ENCODE results near the gene MIPEP.

Gene MIPEP

GRCh38 chr13:23728807-23729206, 160.4 kb downstream of the MIPEP start:
- H3K4me2 ChIP-seq (ENCODE audit: low read length), result no peak overlapping the region
- TF ChIP-seq CTCF (IDR thresholded peaks at IDR 0.05), result no peak
- H3K27ac ChIP-seq, result no peak overlapping the region
- no peaks in the 10 kb centered on the region for H3K9me3 ChIP-seq (ENCODE audit: control insufficient read depth, low read length)
- no peaks in the 10 kb centered on the region for H3K79me2 ChIP-seq
- H2AFZ ChIP-seq, result no peak overlapping the region
- H3K4me1 ChIP-seq, result no peaks in the 10 kb centered on the region
- no peak overlapping the region for H3K9ac ChIP-seq
- no peaks in the 10 kb centered on the region for H3K27me3 ChIP-seq (ENCODE audit: control insufficient read depth, insufficient read depth, low read length)
- H3K36me3 ChIP-seq (ENCODE audit: control insufficient read depth, insufficient read depth, low read length), result no peaks in the 10 kb centered on the region
- no peak overlapping the region for H3K4me3 ChIP-seq (ENCODE audit: low read depth, low read length)

- no peaks in the 10 kb centered on the region for H3K9me3 ChIP-seq (ENCODE audit: control insufficient read depth, low read length)
- H3K27me3 ChIP-seq (ENCODE audit: control insufficient read depth, insufficient read depth, low read length), result no peaks in the 10 kb centered on the region
- H3K4me1 ChIP-seq, result no peaks in the 10 kb centered on the region
- H3K36me3 ChIP-seq (ENCODE audit: control insufficient read depth, insufficient read depth, low read length), result no peaks in the 10 kb centered on the region
- no peaks in the 10 kb centered on the region for H3K79me2 ChIP-seq
- no peak overlapping the region for H3K27ac ChIP-seq
- H3K9ac ChIP-seq, result no peak overlapping the region
- H2AFZ ChIP-seq, result no peak overlapping the region
- TF ChIP-seq CTCF (IDR thresholded peaks at IDR 0.05), result no peak
- no peak overlapping the region for H3K4me3 ChIP-seq (ENCODE audit: low read depth, low read length)
- no peak overlapping the region for H3K4me2 ChIP-seq (ENCODE audit: low read length)
Measured at GRCh38 chr13:23725922-23726321, 163.3 kb downstream of the MIPEP start.

GRCh38 chr13:23724196-23724970, 164.8 kb downstream of the MIPEP start:
- no peaks in the 10 kb centered on the region for H3K4me1 ChIP-seq
- H2AFZ ChIP-seq, result no peak overlapping the region
- H3K4me2 ChIP-seq (ENCODE audit: low read length), result no peak overlapping the region
- no peaks in the 10 kb centered on the region for H3K36me3 ChIP-seq (ENCODE audit: control insufficient read depth, insufficient read depth, low read length)
- H3K27ac ChIP-seq, result no peak overlapping the region
- no peaks in the 10 kb centered on the region for H3K79me2 ChIP-seq
- H3K9me3 ChIP-seq (ENCODE audit: control insufficient read depth, low read length), result no peaks in the 10 kb centered on the region
- no peak overlapping the region for H3K9ac ChIP-seq
- H3K4me3 ChIP-seq (ENCODE audit: low read depth, low read length), result no peak overlapping the region
- no peaks in the 10 kb centered on the region for H3K27me3 ChIP-seq (ENCODE audit: control insufficient read depth, insufficient read depth, low read length)
- TF ChIP-seq CTCF (IDR thresholded peaks at IDR 0.05), result no peak

DNA sequence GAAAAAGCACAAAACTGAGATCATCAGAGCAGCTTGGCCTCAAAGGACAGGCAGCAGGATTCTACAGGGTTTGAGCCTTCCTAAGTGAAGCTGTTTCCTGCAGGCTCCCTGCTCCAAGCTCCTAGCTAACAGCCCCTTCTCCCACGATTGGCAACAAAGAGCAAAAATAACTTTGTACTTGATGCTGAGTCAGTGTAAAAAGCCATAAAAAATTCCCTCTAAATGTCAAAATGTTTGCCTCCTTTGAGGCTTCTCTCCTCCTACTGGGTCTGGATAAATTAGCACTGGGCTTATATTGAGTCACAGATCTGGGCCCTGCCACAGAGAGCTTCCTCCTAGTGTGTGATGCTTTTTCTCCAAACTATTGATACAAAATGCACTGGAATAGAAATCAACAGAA, 165.7 kb downstream of the MIPEP start:
- TF ChIP-seq CTCF (IDR thresholded peaks at IDR 0.05), result no peak
- no peak overlapping the region for H3K4me3 ChIP-seq (ENCODE audit: low read depth, low read length)
- no peaks in the 10 kb centered on the region for H3K4me1 ChIP-seq
- no peak overlapping the region for H3K4me2 ChIP-seq (ENCODE audit: low read length)
- H3K27me3 ChIP-seq (ENCODE audit: control insufficient read depth, insufficient read depth, low read length), result no peaks in the 10 kb centered on the region
- no peaks in the 10 kb centered on the region for H3K9me3 ChIP-seq (ENCODE audit: control insufficient read depth, low read length)
- H3K79me2 ChIP-seq, result no peaks in the 10 kb centered on the region
- no peaks in the 10 kb centered on the region for H3K36me3 ChIP-seq (ENCODE audit: control insufficient read depth, insufficient read depth, low read length)
- H3K27ac ChIP-seq, result no peak overlapping the region
- H2AFZ ChIP-seq, result no peak overlapping the region
- no peak overlapping the region for H3K9ac ChIP-seq

Data from parathyroid adenoma (tissue), 2 donors.